Measurements from ENCODE around the gene C1QL1. TPM values are rescaled to one million over a fixed set of nuclear protein-coding genes. Genes with fewer than 3 reads are reported as not detected.

The C1QL1 gene
- total RNA-seq, 1 donor from 2014 or later = 1.4 TPM

GRCh38 chr17:44976206-44976605, 8.1 kb upstream of the C1QL1 start:
- Mint-ChIP-seq H3K27ac (ENCODE audit: unreplicated experiment) (no peak overlapping the region), H3K9me3 (ENCODE audit: unreplicated experiment) (no peaks in the 10 kb centered on the region), H3K27me3 (ENCODE audit: unreplicated experiment) (peaks cover 26% of the 10 kb centered on the region), H3K4me1 (ENCODE audit: unreplicated experiment) (peaks cover 4% of the 10 kb centered on the region), H3K4me3 (ENCODE audit: unreplicated experiment) (no peak overlapping the region), H3K36me3 (ENCODE audit: unreplicated experiment) (no peaks in the 10 kb centered on the region)
- DNase-seq (ENCODE audit: extremely low spot score, unreplicated experiment) = no peak
- TF ChIP-seq, protein P1, sequence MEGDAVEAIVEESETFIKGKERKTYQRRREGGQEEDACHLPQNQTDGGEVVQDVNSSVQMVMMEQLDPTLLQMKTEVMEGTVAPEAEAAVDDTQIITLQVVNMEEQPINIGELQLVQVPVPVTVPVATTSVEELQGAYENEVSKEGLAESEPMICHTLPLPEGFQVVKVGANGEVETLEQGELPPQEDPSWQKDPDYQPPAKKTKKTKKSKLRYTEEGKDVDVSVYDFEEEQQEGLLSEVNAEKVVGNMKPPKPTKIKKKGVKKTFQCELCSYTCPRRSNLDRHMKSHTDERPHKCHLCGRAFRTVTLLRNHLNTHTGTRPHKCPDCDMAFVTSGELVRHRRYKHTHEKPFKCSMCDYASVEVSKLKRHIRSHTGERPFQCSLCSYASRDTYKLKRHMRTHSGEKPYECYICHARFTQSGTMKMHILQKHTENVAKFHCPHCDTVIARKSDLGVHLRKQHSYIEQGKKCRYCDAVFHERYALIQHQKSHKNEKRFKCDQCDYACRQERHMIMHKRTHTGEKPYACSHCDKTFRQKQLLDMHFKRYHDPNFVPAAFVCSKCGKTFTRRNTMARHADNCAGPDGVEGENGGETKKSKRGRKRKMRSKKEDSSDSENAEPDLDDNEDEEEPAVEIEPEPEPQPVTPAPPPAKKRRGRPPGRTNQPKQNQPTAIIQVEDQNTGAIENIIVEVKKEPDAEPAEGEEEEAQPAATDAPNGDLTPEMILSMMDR (IDR thresholded peaks at IDR 0.05) = no peak

- Mint-ChIP-seq H3K27me3 (ENCODE audit: unreplicated experiment) (peaks cover 28% of the 10 kb centered on the region), H3K4me1 (ENCODE audit: unreplicated experiment) (peaks cover 12% of the 10 kb centered on the region), H3K27ac (ENCODE audit: unreplicated experiment) (no peak overlapping the region), H3K4me3 (ENCODE audit: unreplicated experiment) (no peak overlapping the region), H3K36me3 (ENCODE audit: unreplicated experiment) (no peaks in the 10 kb centered on the region), H3K9me3 (ENCODE audit: unreplicated experiment) (no peaks in the 10 kb centered on the region)
- DNase-seq (ENCODE audit: extremely low spot score, unreplicated experiment) = no peak
- TF ChIP-seq, protein P1 (IDR thresholded peaks at IDR 0.05) = no peak
Measured at GRCh38 chr17:44972953-44973352, 4.8 kb upstream of the C1QL1 start.

GRCh38 chr17:44971776-44972483, 3.8 kb upstream of the C1QL1 start:
- H3K27me3 Mint-ChIP-seq (ENCODE audit: unreplicated experiment) = peaks cover 28% of the 10 kb centered on the region
- H3K4me1 Mint-ChIP-seq (ENCODE audit: unreplicated experiment) = peaks cover 11% of the 10 kb centered on the region

DNA sequence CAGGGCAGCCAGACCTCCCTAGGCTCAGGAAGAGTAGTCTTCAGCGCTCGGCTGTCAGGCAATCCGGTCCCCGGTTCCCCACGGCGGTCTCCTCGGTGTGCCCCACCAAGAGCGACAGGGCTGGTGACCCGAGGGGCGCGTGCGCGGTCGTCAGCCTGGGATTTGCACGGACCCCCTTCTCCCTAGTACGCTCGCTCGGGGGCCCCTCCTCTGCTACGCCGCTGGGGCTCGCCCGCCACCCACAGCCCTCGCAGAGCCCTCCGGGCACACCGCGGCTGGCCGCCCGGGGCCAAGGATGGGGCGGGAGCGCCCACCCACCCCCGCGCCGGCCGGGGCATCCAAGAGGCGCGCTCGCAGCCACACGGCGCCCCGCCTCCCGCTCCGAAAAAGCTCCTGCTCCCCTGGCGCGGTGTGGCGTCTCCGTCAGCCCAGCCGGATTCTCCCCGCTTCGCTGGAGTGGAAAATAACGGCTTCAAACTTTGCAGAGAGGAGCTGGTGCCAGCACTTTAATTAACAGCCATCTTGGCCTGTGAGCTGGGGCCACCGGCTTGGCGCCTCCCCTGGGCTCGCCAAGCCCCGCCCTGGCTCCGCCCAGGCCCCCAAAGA, 2.1 kb upstream of the C1QL1 start:
- peaks cover 33% of the 10 kb centered on the region for H3K27me3 Mint-ChIP-seq (ENCODE audit: unreplicated experiment)
- no peak for DNase-seq (ENCODE audit: extremely low spot score, unreplicated experiment)
- TF ChIP-seq, protein P1 (IDR thresholded peaks at IDR 0.05) = no peak
- peaks cover 16% of the 10 kb centered on the region for H3K4me1 Mint-ChIP-seq (ENCODE audit: unreplicated experiment)
- H3K36me3 Mint-ChIP-seq (ENCODE audit: unreplicated experiment) = no peaks in the 10 kb centered on the region
- no peaks in the 10 kb centered on the region for H3K9me3 Mint-ChIP-seq (ENCODE audit: unreplicated experiment)
- H3K4me3 Mint-ChIP-seq (ENCODE audit: unreplicated experiment) = peak overlapping the region; percentile 83
- H3K27ac Mint-ChIP-seq (ENCODE audit: unreplicated experiment) = no peak overlapping the region

More at GRCh38 chr17:44971776-44972483, 3.8 kb upstream of the C1QL1 start:
- Mint-ChIP-seq H3K9me3 (ENCODE audit: unreplicated experiment) (no peaks in the 10 kb centered on the region), H3K36me3 (ENCODE audit: unreplicated experiment) (no peaks in the 10 kb centered on the region), H3K27ac (ENCODE audit: unreplicated experiment) (no peak overlapping the region), H3K4me3 (ENCODE audit: unreplicated experiment) (no peak overlapping the region)
- TF ChIP-seq, protein P1 (IDR thresholded peaks at IDR 0.05) = no peak
- no peak for DNase-seq (ENCODE audit: extremely low spot score, unreplicated experiment)

GRCh38 chr17:44969144-44969780, 1.2 kb upstream of the C1QL1 start:
- DNase-seq (ENCODE audit: extremely low spot score, unreplicated experiment) = no peak
- no peaks in the 10 kb centered on the region for H3K9me3 Mint-ChIP-seq (ENCODE audit: unreplicated experiment)
- no peaks in the 10 kb centered on the region for H3K36me3 Mint-ChIP-seq (ENCODE audit: unreplicated experiment)
- H3K4me1 Mint-ChIP-seq (ENCODE audit: unreplicated experiment) = peaks cover 16% of the 10 kb centered on the region
- TF ChIP-seq, protein P1 (IDR thresholded peaks at IDR 0.05) = no peak
- H3K4me3 Mint-ChIP-seq (ENCODE audit: unreplicated experiment) = peak overlapping the region; percentile 83
- peaks cover 31% of the 10 kb centered on the region for H3K27me3 Mint-ChIP-seq (ENCODE audit: unreplicated experiment)
- no peak overlapping the region for H3K27ac Mint-ChIP-seq (ENCODE audit: unreplicated experiment)
